HG02943 (cell line): ENCODE measurements around the gene MTF1.
A peak's percentile ranks its signal among the peaks of the same experiment; 100 is the strongest.
"Not testable (repeated sequence)": the region's sequence is repeated elsewhere in the genome, so short reads cannot be mapped to it uniquely, and the experiment has no call there.

ENCODE experiments used
- ATAC-seq: cut with Tn5 transposase; IDR thresholded peaks from one replicate; pipeline ENCODE4 v1.9.1; 2021; ENCODE audit warnings: mild to moderate bottlenecking, low read depth, moderate library complexity; ENCODE audit not compliant: unreplicated experiment

The MTF1 gene

DNA sequence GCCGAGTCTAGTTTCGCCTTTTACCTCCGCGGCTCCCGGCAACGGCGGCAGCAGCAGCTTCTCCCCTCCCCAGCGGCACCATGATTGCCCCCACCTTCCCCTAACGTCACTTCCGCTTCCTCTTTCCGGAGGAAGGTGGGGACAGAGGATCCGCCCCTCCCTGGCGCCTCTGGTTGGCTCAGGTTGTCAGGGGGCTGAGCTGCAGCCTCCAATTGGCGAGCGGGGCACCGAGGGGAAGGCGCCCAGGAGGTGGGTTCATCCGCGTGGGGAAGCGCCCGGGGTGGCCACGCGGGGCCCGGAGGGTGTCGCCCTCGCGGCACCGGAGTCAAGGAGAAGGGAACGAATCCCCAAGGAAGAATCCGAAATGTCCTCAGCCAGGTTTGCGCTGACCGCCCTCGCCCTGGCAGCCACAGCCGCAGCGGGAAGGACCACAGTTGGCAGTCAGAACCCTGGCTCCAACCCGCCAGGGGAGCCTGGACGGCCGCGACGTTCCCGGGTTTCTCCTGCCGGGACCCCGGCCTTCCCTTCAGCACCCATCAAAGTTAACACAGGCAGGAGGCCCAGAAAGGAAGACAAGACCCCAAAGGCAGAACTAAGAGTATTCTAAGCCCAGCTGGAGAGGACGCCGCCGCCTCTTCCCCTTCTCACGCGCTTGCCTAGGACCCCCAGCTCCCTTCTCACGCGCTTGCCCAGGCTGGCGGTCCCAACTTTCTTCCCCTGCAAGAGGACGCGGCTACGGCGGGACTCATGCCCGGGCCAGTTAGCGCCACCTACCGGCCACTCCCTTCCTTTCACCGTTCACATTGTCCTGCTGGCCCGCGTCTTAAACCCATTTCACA lies at the start of gene MTF1:
TSS of gene MTF1 (minus strand) at position 86 of the 839 bp plus-strand sequence. CDS start 1,934 bp downstream, outside the sequence.
- ATAC-seq: peak; percentile 81

DNA sequence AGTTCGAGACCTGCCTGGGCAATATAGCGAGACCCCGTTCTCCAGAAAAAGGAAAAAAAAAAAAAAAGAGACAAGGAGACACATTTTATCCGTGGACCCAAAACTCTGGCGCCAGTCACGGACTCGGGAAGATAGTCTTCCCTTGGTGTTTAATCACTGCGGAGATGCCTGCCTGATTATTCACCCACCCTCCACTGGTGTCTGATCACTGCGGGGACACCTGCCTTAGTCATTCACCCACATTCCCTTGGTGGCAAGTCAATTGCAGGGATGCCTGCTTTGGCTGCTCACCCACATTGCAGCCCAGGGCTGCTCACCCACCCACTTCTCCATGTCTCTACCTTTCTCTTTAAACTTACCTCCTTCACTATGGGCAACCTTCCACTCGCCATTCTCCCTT lies 49.1 kb upstream of the MTF1 start:
- not testable (repeated sequence) for ATAC-seq

DNA sequence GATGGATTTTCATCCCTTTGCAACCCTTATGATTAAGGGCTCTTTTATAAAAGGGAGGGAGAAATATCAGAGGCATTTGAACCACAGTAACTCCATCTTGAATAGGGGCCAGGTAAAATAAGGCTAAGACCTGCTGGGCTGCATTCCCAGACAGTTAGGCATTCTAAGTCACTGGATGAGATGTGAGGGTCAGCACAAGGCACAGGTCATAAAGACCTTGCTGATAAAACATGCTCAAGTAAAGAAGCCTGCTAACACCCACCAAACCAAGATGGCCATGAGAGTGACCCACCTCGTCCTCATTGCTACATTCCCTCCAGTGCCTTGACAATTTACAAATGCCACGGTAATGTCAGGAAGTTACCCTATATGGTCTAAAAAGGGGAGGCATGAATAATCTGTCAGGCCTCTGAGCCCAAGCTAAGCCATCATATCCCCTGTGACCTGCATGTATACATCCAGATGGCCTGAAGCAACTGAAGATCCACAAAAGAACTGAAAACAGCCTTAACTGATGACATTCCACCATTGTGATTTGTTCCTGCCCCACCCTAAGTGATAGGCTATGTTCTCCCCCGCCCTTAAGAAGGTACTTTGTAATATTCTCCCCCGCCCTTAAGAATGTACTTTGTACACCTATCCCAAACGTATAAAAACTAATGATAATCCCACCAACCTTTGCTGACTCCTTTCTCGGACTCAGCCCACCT lies 48.2 kb upstream of the MTF1 start:
- ATAC-seq: not testable (repeated sequence)

DNA sequence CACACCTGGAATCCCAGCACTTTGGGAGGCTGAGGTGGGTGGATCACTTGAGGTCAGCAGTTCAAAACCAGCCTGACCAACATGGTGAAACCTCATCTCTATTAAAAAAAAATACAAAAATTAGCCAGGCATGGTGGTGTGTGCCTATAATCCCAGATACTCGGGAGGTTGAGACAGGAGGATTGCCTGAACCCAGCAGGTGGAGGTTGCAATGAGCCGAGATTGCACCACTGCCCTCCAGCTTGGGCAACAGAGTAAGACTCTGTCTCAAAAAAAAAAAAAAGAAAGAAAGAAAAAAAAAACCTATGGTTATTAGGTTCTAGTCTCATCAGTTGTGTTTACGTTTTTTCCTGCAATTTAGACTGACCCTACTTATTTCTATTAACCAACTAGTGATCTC lies 47.2 kb upstream of the MTF1 start:
- ATAC-seq: not testable (repeated sequence)

DNA sequence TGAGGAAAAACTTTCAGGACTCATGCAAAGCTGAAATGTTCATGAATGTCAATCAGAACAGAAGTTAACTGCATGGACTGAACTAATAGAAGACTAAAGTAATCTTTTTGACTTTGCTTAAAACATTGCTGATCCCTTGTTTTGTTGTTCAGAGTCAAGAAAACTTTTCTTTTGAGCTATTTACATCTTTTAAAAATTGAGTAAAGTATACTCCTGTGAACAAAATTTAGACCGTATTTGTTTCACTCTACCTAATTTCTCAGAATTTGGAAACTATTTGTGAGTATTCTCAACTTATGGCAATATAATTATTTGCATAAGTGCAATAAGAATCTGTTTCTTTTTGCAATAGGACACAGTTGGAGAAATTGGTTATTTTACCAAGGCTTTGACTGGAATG lies 46.3 kb upstream of the MTF1 start:
- ATAC-seq: no peak

DNA sequence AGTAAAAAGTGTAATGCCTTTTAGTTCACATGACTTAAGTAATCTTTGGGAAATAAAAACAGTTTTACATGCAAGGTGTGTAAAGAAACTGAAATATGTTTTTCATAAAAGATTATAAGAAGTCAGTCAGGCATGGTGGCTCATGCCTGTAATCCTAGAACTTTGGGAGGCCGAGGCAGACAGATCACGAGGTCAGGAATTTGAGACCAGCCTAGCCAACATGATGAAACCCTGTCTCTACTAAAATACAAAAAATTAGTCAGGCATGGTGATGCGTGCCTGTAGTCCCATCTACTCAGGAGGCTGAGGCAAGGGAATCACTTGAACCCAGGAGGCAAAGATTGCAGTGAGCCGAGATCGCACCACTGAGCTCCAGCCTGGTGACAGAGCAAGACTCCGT lies 44.5 kb upstream of the MTF1 start:
- not testable (repeated sequence) for ATAC-seq

DNA sequence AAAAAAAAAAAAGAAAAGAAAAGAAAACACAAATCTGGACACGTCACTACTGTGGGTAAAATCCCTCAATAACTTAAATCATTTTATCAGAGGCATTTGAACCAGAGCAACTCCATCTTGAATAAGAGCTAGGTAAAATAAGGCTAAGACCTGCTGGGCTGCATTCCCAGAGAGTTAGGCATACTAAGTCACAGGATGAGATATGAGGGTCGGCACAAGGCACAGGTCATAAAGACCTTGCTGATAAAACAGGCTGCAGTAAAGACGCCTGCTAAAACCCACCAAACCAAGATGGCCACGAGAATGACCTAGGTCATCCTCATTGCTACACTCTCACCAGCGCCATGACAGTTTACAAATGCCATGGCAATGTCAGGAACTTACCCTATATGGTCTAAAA lies 43.6 kb upstream of the MTF1 start:
- no peak for ATAC-seq

DNA sequence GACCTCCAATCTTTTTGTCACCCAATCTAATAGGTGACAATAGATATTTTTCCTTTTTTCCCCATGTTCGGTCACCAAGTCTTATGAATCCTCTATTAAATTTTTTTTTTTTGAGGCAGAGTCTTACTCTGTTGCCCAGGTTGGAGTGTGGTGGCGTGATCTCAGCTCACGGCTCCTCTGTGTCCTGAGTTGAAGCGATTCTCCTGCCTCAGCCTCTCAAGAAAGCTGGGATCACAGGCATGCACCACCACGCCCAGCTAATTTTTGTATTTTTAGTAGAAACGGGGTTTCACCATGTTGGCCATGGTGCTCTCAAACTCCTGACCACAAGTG lies 42.5 kb upstream of the MTF1 start:
- ATAC-seq: no peak

DNA sequence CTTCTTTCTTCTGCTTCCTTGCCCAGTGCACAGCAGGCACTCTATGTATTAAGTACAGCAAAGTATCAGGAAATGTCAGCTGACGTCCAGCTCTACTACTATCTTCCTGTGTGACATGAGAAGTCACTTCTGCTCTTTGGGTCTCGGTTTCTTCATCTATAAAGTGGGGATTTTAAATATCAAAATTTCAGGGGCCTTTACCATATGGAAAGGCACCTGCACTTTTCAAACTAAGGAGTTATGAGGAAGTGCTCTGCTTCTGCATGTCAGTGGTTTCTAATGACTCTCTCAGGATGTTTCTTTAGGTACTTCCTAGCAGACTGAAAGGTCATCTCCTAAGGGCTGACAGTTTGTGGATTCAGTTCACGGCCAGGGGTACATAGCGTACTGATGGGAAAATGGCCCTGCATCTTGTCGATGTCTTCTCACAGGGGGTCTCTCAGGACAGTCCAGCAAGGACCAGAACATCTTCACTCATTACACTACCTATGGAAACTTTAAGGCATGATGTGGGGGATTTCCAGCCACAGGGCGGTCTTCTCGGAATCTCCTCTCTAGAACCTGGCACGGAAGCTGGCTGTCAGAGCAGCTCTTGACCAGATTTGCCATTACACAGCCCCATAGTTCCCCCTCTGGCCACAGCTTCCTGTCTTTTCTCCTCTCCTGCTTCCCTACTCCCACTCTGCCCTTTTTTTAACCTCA lies 42.0 kb upstream of the MTF1 start:
- no peak for ATAC-seq

DNA sequence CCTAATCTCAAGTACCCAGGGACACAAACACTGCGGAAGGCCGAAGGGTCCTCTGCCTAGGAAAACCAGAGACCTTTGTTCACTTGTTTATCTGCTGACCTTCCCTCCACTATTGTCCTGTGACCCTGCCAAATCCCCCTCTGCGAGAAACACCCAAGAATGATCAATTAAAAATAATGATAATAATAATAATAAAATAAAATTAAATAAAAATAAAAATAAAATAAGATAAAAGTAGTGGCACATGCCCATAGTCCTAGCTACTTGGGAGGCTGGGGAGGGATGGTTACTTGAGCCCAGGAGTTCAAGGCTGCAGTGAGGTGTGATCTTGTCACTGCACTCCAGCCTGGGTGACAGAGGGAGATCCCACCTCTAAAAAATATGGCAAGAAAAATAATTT lies 38.2 kb upstream of the MTF1 start:
- not testable (repeated sequence) for ATAC-seq

DNA sequence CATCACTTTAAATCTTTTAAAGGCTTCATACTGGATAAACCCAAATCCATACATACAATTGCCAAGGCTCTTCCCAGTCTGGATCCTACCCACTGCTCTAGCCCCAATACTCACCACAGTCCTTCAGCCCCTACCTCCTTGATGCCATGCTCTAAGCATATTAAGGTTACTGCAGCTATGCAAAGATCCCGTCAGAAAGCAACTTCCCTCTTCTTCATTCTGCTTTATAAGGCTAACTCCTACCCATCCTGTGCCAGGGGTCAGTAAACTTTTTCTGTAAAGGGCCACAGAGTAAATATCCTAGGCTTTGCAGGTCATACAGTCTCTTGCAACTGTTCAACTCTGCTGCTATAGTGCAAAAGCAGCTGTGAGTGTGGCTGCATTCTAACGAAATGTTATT lies 34.3 kb upstream of the MTF1 start:
- ATAC-seq: no peak

DNA sequence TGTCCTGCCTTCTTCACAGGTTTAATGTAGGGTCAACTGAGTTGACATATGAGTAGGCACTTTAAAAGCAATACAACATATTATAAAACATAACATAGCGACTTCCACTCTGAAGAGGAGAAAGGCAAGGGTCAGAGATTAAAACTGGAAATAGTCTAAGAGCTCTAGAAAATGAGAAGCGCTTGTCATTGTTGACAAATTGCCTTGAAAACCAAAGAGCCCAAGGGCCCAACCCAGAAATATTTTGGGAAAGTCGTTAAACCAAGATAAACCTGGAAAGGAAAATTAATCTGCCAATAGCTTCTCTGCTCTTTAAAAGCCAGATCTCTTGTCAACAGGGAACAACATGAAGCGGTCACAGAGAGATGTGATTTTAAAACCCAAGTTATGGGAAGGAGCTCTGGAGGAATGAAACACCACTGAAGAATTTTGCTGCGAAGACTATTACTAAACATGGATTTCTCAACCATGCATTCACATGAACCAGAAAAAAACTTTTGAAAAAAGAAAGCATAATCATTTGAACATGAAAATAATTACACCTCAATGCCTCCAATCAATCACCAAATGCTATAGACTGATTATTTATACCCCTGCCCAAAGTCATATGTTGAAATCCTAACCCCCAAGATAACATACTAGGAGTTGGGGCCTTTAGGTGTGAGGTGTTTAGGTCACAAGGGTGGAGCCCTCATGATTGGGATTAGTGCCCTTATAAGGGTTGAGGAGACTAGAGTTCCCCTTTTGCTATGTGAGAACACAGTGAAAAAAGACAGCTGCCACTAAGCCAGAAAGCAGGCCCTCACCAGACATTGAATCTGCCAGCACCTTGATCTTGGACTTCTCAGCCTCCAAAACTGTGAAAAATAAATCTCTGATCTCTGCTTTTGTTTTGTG lies 33.0 kb upstream of the MTF1 start:
- ATAC-seq: no peak

DNA sequence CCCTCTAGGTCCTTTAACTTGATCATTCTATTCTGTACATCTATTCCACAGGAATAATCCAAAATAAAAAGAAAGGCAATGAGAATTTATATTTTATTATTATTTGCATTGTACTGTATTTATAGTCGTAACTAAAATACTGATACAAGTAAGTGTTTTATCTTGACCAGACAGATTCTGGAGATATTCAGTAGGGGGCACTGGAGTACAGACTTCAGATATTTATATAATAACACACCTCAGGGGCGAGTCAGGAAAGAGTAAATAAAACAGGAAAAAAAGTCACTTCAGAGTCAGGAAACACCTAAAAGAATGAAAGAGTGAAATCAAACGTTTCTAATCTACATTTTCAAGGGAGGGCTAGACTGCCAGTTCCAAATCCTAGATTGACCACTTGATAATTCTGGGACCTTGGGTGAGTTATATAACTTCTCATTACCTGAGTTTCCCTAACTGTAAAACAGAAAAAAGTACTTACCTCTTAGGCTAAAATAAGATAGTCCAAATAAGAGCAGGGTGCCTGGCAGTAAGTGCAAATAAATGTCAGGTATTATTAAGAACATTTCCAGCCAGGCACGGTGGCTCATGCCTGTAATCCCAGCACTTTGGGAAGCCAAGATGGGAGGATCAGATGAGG lies 31.1 kb upstream of the MTF1 start:
- ATAC-seq: no peak

DNA sequence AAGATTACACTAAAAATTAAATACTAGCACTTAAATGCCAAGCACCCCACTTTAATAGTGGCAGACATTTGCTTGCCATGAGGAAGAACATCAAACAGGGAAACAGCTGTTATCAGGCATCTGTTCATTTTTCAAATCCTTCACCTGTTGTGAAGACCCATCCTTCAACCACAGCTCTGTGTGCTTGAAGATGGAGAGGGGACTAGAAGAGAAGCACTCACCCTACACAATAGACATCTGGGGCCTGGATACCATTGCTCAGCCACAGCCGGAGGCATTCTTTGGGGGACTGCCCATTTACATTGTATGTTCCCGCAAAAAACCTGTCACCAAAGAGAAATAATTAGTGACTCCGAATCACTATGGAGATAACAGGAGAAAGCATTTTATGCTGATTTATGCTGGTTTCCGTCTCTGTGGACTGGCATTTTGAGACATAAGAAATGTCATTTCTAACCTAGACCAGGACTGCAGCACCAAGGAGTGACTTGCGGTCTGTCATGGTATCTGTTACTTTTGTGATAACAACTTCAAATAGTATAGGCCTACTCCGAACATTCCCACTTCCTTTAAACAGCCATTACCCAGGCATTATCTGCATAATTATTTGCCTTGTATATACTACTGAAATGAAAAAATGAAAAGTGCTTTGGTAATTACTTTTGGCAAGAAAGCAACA lies 28.8 kb upstream of the MTF1 start:
- no peak for ATAC-seq

DNA sequence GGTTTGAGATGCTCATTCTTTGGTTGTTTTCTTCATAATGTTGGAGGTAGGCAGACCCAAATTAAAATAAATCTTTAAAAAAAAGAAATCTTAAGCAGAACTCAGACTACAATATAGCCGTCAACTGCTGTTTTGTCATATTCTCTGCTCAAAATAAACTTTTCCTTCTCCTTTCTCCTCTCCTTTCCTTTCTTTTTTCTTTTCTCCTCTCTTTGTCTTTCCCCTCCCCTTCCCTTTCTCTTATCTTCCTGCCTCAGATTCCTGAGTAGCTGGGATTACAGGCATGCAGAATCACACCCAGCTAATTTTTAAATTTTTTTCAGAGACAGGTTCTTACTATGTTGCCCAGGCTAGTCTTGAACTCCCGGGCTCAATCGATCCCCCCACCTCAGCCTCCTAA lies 24.8 kb upstream of the MTF1 start:
- no peak for ATAC-seq

DNA sequence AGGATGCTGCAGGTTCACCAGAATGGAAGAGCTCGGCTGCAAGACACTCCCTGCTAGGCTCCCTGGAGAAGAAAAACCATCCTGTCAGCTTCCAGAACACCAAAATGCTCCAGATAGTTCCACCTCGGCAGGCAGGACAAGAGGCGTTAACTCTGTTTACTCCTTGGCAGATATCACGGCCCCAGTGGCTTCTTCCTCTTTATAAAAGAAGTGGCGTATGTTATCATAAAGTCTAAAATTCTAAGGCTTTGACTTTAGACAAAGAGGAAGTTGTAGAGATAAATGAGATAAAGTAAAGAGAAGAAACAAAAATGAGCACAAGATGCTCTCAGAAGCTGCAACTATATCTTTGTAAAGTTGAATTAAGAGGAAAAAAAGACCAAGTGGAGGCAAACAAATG lies 24.3 kb upstream of the MTF1 start:
- ATAC-seq: no peak

DNA sequence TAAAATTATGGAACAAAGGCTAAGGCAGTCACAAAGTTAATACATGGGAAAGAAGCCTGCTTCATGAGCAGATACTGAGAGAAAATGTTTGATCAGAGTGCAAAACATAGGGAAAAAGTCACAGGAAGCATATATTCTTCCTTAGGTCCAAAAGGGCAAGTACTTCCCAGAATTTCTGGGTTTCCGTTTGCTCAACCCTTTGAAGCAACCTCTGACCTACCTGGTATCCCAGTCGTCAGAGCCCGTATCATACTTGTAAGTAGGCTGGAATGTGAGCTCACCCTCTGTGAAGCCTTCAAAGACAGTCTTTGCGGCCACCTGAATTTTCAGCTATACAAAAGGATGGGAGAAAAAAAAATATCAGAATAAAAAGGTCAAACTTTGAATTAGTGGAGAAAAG lies 20.5 kb upstream of the MTF1 start:
- ATAC-seq: no peak

DNA sequence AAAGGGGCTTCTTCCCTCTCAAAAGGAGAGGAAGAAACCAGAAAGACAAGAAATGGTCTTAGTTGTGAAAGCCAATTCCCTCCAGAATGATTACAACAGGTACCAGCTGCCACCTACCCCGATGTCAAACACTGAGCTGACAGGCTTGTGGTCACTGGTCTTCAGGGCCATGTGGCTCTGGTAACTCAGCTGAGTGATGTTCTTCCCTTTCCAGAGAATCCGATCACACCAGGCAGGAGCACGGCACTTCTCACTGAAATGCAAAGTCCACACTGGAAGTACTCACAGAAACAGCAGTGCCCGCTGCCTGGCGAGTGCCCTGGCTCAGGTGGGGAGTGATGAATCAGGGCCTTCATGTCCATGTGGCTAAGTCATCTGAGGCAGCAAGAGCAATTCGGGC lies 18.7 kb upstream of the MTF1 start:
- ATAC-seq: no peak

DNA sequence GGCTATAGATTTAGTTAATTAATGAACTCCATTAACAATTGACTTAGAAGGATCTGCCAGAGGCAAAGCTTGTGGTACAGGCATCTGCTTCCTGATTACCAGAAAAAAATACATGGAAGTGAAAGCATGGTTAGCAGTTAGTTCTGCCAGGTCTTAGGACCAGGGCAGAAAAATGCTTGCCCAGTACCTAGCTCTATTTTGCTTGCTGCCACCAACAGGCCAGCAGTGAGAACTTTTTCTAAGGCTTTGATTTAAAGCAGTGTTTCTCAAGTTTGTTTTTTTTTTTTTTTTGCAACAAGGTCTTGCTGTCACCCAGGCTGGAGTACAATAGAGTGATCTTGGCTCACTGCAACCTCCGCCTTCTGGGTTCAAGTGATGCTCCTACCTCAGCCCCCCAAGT lies 16.4 kb upstream of the MTF1 start:
- ATAC-seq: no peak
